Liver (tissue), 9 donors: Measurements from ENCODE around the gene NR3C1. TPM values are rescaled to one million over a fixed set of nuclear protein-coding genes. Genes with fewer than 3 reads are reported as not detected.
A peak's percentile ranks its signal among the peaks of the same experiment; 100 is the strongest.

Source experiments
- DNase-seq: peaks from one replicate; pipeline ENCODE4 v3.0.0-alpha.2; 2017; ENCODE audit warnings: low spot score
- H3K27ac ChIP-seq, 2 donors: one replicate each; pipeline ENCODE4 v1.7.0; 2013; ENCODE audit warnings: inconsistent platforms in 2 of 2, low read length in 2 of 2, control low read depth in 1 of 2, low read depth in 1 of 2, mild to moderate bottlenecking in 1 of 2
- H3K27me3 ChIP-seq, 4 donors: one replicate each; pipeline versions ENCODE4 v1.6.1 to v1.7.0; 2013; ENCODE audit warnings: low read length in 3 of 4, inconsistent platforms in 1 of 4, mild to moderate bottlenecking in 1 of 4, moderate library complexity in 1 of 4; ENCODE audit not compliant: control insufficient read depth in 4 of 4, insufficient read depth in 4 of 4
- H3K36me3 ChIP-seq, 4 donors: one replicate each; pipeline versions ENCODE4 v1.6.1 to v1.7.0; 2013; ENCODE audit warnings: low read length in 3 of 4, mild to moderate bottlenecking in 3 of 4, low read depth in 1 of 4, moderate library complexity in 1 of 4; ENCODE audit not compliant: control insufficient read depth in 4 of 4, insufficient read depth in 3 of 4
- H3K4me1 ChIP-seq, 4 donors: one replicate each; pipeline versions ENCODE4 v1.6.1 to v1.7.0; 2013; ENCODE audit warnings: low read length in 3 of 4, mild to moderate bottlenecking in 3 of 4, moderate library complexity in 1 of 4; ENCODE audit not compliant: control insufficient read depth in 4 of 4, insufficient read depth in 4 of 4
- H3K4me3 ChIP-seq, 3 donors: one replicate each; pipeline versions ENCODE4 v1.6.1 to v1.7.0; 2013; ENCODE audit warnings: low read length in 3 of 3, control low read depth in 1 of 3, low read depth in 1 of 3, mild to moderate bottlenecking in 1 of 3
- H3K9ac ChIP-seq, 2 donors: one replicate each; pipeline ENCODE4 v1.7.0; 2013; ENCODE audit warnings: low read length in 2 of 2, mild to moderate bottlenecking in 2 of 2, moderate library complexity in 2 of 2, control low read depth in 1 of 2, low read depth in 1 of 2
- H3K9me3 ChIP-seq, 4 donors: one replicate each; pipeline versions ENCODE4 v1.6.1 to v1.7.0; 2013; ENCODE audit warnings: low read length in 3 of 4; ENCODE audit not compliant: control insufficient read depth in 4 of 4
- EGR1 ChIP-seq, 2 donors: IDR thresholded peaks; 2 replicates each; pipeline ENCODE4 v1.6.1; 2016 to 2018; ENCODE audit warnings: antibody characterized with exemption in 2 of 2, low read depth in 2 of 2
- FOXA1 ChIP-seq: IDR thresholded peaks from 2 replicates; pipeline ENCODE4 v1.6.1; 2016; ENCODE audit warnings: antibody characterized with exemption
- FOXA2 ChIP-seq: IDR thresholded peaks from 2 replicates; pipeline ENCODE4 v1.6.1; 2016; ENCODE audit warnings: antibody characterized with exemption
- GABPA ChIP-seq, 2 donors: IDR thresholded peaks in 1 of 2; conservative IDR thresholded peaks in 1 of 2; 2 replicates each; pipeline ENCODE4 v1.6.1; 2016; ENCODE audit warnings: antibody characterized with exemption in 2 of 2, mild to moderate bottlenecking in 1 of 2, moderate library complexity in 1 of 2
- HNF4A ChIP-seq, 2 donors: conservative IDR thresholded peaks; 2 replicates each; pipeline ENCODE4 v1.6.1; 2016; ENCODE audit warnings: antibody characterized with exemption in 2 of 2, mild to moderate bottlenecking in 2 of 2
- HNF4G ChIP-seq: IDR thresholded peaks from 2 replicates; pipeline ENCODE4 v1.6.1; 2016; ENCODE audit warnings: antibody characterized with exemption
- JUND ChIP-seq, 2 donors: IDR thresholded peaks; 2 replicates each; pipeline ENCODE4 v1.6.1; 2016; ENCODE audit warnings: antibody characterized with exemption in 2 of 2
- NR2F2 ChIP-seq: IDR thresholded peaks from 2 replicates; pipeline ENCODE4 v1.6.1; 2016; ENCODE audit warnings: antibody characterized with exemption
- RAD21 ChIP-seq, 2 donors: IDR thresholded peaks; 2 replicates each; pipeline ENCODE4 v1.6.1; 2016; ENCODE audit warnings: antibody characterized with exemption in 2 of 2, mild to moderate bottlenecking in 2 of 2
- RXRA ChIP-seq, 2 donors: IDR thresholded peaks; 2 replicates each; pipeline ENCODE4 v1.6.1; 2017 to 2018; ENCODE audit warnings: antibody characterized with exemption in 2 of 2, mild to moderate bottlenecking in 1 of 2
- SP1 ChIP-seq: IDR thresholded peaks from 2 replicates; pipeline ENCODE4 v1.6.1; 2018; ENCODE audit warnings: antibody characterized with exemption, mild to moderate bottlenecking
- TAF1 ChIP-seq: conservative IDR thresholded peaks from 2 replicates; pipeline ENCODE4 v1.6.1; 2016; ENCODE audit warnings: antibody characterized with exemption, mild to moderate bottlenecking
- YY1 ChIP-seq: IDR thresholded peaks from 2 replicates; pipeline ENCODE4 v1.6.1; 2016; ENCODE audit warnings: antibody characterized with exemption, mild to moderate bottlenecking
- WGBS: extraction: QIAGEN DNeasy Blood & Tissue Kit; methylation state at CpG from one replicate; pipeline ENCODE4 v1.1.7; 2013; 5-methylcytosine and 5-hydroxymethylcytosine counted together
- polyA plus RNA-seq, 2 donors: library from polyadenylated mRNA; stranded (reverse) in 1 of 2; unstranded in 1 of 2; fragments of 200-250 nt in 1 of 2; fragments of >200 nt in 1 of 2; fragmentation: Nextera tagmentation in 1 of 2; extraction: Ambion mirVana in 1 of 2; gene quantifications; one replicate each; pipeline versions ENCODE4 v1.2.1 to v1.2.3, GENCODE V29; 2013 to 2015
- total RNA-seq, 2 donors: library from RNA; depleted of rRNA; stranded (reverse); fragments of >200 nt; gene quantifications; one replicate each; pipeline ENCODE4 v1.2.3, GENCODE V29; 2014
- TF ChIP-seq, protein P1 (sequence below): IDR thresholded peaks from 2 replicates; pipeline ENCODE4 v1.6.1; 2016; ENCODE audit warnings: antibody characterized with exemption
- TF ChIP-seq, protein P2 (sequence below): IDR thresholded peaks from 2 replicates; pipeline ENCODE4 v1.6.1; 2016; ENCODE audit warnings: antibody characterized with exemption
- TF ChIP-seq, protein P3 (sequence below): IDR thresholded peaks from 2 replicates; pipeline ENCODE4 v1.6.1; 2016; ENCODE audit warnings: antibody characterized with exemption
- TF ChIP-seq, protein P4 (sequence below): fragments of 150-350 bp; IDR thresholded peaks from 2 replicates; pipeline ENCODE4 v1.5.1; 2017; ENCODE audit warnings: improper control_type of control experiment, low read depth, low read length; ENCODE audit not compliant: missing input control
- TF ChIP-seq, protein P5 (sequence below): IDR thresholded peaks from 2 replicates; pipeline ENCODE4 v1.6.1; 2016; ENCODE audit warnings: antibody characterized with exemption, mild to moderate bottlenecking
- donor health status: healthy.
- donor health status: healthy.
- donor health status: healthy.
- donor health status: healthy.
- donor health status: healthy.

Gene NR3C1
- total and polyA plus RNA-seq, 4 donors, result 24.5 to 36.4 (median 29.0) TPM

DNA sequence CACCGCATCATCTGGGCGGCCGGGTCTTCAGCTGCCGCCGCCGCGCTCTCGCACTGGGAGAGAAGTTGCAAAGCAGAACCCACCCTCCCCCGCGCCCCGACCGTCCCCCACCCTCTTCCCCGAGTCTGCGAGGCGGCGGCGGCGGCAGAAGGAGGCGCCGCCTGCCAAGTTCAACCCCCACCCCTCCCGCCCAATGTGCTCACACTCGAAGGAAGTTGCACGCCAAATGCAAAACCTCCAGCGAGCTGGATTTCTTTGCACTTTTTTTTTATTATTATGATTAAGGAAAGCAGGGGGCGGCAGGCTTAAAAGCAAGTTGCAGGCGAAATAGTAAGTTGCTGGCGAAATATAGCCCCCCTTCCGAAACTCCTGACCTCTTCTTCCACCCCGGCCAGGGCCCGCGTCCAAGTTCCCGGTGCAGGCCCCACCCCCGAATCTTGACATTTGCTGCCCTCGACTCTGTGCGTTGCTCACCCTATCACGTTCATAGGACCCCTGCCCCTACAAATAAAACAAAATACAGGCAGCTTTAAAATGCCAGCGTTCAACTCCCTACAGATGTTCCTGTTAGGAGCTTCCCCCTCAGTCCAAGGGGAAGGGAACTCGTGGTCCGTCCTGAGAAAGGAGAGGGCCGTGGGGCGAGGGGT, 1.1 kb upstream of the NR3C1 start:
- no peaks in the 10 kb centered on the region for H3K27me3 ChIP-seq
- H3K9me3 ChIP-seq, result no peaks in the 10 kb centered on the region
- DNase-seq, result peak; percentile 72
- peak overlapping the region; percentile 71 to 100 (median 95) for H3K4me3 ChIP-seq
- peak overlapping the region; percentile 44 to 78 for H3K9ac ChIP-seq
- H3K4me1 ChIP-seq, result peaks cover 8 to 24% (median 17%) of the 10 kb centered on the region in 4 donors
- H3K27ac ChIP-seq, result peak overlapping the region; percentile 98 to 99
- TF ChIP-seq RXRA (IDR thresholded peaks at IDR 0.05), result peak; percentile 33 to 47
- no peak for TF ChIP-seq HNF4G
- no peak for TF ChIP-seq FOXA2
- TF ChIP-seq, protein P1, sequence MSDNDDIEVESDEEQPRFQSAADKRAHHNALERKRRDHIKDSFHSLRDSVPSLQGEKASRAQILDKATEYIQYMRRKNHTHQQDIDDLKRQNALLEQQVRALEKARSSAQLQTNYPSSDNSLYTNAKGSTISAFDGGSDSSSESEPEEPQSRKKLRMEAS, result no peak
- TF ChIP-seq TAF1, result no peak
- no peak for TF ChIP-seq FOXA1
- TF ChIP-seq JUND (IDR thresholded peaks at IDR 0.05), result no peak
- no peak for TF ChIP-seq YY1
- TF ChIP-seq, protein P2, sequence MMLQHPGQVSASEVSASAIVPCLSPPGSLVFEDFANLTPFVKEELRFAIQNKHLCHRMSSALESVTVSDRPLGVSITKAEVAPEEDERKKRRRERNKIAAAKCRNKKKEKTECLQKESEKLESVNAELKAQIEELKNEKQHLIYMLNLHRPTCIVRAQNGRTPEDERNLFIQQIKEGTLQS, result no peak
- TF ChIP-seq, protein P3, sequence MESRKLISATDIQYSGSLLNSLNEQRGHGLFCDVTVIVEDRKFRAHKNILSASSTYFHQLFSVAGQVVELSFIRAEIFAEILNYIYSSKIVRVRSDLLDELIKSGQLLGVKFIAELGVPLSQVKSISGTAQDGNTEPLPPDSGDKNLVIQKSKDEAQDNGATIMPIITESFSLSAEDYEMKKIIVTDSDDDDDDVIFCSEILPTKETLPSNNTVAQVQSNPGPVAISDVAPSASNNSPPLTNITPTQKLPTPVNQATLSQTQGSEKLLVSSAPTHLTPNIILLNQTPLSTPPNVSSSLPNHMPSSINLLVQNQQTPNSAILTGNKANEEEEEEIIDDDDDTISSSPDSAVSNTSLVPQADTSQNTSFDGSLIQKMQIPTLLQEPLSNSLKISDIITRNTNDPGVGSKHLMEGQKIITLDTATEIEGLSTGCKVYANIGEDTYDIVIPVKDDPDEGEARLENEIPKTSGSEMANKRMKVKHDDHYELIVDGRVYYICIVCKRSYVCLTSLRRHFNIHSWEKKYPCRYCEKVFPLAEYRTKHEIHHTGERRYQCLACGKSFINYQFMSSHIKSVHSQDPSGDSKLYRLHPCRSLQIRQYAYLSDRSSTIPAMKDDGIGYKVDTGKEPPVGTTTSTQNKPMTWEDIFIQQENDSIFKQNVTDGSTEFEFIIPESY, result no peak
- TF ChIP-seq RAD21 (IDR thresholded peaks at IDR 0.05), result peak; percentile 5 to 36
- TF ChIP-seq, protein P4, sequence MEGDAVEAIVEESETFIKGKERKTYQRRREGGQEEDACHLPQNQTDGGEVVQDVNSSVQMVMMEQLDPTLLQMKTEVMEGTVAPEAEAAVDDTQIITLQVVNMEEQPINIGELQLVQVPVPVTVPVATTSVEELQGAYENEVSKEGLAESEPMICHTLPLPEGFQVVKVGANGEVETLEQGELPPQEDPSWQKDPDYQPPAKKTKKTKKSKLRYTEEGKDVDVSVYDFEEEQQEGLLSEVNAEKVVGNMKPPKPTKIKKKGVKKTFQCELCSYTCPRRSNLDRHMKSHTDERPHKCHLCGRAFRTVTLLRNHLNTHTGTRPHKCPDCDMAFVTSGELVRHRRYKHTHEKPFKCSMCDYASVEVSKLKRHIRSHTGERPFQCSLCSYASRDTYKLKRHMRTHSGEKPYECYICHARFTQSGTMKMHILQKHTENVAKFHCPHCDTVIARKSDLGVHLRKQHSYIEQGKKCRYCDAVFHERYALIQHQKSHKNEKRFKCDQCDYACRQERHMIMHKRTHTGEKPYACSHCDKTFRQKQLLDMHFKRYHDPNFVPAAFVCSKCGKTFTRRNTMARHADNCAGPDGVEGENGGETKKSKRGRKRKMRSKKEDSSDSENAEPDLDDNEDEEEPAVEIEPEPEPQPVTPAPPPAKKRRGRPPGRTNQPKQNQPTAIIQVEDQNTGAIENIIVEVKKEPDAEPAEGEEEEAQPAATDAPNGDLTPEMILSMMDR, result no peak
- no peak for TF ChIP-seq EGR1 (IDR thresholded peaks at IDR 0.05; ENCODE audit: low read depth in 2 of 2)
- peak; percentile 73 for TF ChIP-seq NR2F2
- TF ChIP-seq GABPA (IDR thresholded peaks at IDR 0.05 in 1 of 2, conservative IDR thresholded peaks at IDR 0.05 in 1 of 2), result no peak
- TF ChIP-seq HNF4A (conservative IDR thresholded peaks at IDR 0.05), result no peak
- TF ChIP-seq SP1, result no peak
- TF ChIP-seq, protein P5, sequence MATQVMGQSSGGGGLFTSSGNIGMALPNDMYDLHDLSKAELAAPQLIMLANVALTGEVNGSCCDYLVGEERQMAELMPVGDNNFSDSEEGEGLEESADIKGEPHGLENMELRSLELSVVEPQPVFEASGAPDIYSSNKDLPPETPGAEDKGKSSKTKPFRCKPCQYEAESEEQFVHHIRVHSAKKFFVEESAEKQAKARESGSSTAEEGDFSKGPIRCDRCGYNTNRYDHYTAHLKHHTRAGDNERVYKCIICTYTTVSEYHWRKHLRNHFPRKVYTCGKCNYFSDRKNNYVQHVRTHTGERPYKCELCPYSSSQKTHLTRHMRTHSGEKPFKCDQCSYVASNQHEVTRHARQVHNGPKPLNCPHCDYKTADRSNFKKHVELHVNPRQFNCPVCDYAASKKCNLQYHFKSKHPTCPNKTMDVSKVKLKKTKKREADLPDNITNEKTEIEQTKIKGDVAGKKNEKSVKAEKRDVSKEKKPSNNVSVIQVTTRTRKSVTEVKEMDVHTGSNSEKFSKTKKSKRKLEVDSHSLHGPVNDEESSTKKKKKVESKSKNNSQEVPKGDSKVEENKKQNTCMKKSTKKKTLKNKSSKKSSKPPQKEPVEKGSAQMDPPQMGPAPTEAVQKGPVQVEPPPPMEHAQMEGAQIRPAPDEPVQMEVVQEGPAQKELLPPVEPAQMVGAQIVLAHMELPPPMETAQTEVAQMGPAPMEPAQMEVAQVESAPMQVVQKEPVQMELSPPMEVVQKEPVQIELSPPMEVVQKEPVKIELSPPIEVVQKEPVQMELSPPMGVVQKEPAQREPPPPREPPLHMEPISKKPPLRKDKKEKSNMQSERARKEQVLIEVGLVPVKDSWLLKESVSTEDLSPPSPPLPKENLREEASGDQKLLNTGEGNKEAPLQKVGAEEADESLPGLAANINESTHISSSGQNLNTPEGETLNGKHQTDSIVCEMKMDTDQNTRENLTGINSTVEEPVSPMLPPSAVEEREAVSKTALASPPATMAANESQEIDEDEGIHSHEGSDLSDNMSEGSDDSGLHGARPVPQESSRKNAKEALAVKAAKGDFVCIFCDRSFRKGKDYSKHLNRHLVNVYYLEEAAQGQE, result peak; percentile 14
- WGBS, result under 1% methylated on average over 41 of the region's 41 CpGs
- H3K36me3 ChIP-seq, result peaks cover 0 to 3% (median 0%) of the 10 kb centered on the region in 4 donors
